GM19351 (cell line): Measurements from ENCODE around the gene LRRC3.
"Not testable (repeated sequence)": the region's sequence is repeated elsewhere in the genome, so short reads cannot be mapped to it uniquely, and the experiment has no call there.

ENCODE experiments used
- ATAC-seq: cut with Tn5 transposase; IDR thresholded peaks from one replicate; pipeline ENCODE4 v1.9.1; 2021; ENCODE audit warnings: mild to moderate bottlenecking, moderate library complexity; ENCODE audit not compliant: unreplicated experiment

Gene LRRC3

DNA sequence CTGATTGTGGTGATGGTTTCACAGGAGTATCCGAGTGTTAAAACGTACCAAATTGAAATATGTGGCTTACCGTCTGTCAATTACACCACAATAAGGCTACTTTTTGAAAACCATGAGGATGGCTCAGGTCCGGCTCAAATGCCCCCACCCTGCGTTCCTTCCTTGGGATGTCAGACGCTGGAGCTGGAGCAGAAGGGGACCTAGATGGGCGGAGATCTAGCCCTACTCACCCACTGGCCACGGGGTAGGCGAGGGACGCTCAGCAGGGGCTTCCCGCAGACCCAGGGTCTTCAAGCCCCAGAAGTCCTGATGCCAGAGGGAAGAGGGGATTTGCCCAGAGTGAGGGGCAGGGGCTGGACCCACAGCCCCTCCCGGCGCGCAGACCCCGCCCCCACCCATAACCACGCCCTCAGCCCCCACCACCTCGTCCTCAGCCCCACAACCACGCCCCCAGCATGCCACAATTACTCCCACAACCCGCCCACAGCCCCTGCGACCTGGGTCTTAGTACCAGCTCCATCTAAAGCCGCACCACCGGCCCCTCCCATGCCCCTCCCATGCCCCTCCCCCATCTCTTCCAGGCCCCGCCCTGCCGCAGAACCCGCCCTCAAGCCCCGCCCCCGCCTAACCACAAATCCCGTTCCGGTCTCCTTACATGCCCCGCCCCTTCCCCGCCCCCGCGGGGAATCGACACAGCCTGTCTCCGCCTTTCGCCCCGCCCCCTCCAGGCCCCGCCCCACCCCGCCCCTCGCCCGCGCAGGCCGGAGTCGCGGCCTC is at the start of gene LRRC3:
LRRC3 (plus strand) TSS at position 764 of the 777 bp plus-strand sequence. CDS start 1,135 bp downstream, outside the sequence.
- ATAC-seq = no peak

- no peak for ATAC-seq
Observed at GRCh38 chr21:44405948-44406872, 49.1 kb upstream of the LRRC3 start.

DNA sequence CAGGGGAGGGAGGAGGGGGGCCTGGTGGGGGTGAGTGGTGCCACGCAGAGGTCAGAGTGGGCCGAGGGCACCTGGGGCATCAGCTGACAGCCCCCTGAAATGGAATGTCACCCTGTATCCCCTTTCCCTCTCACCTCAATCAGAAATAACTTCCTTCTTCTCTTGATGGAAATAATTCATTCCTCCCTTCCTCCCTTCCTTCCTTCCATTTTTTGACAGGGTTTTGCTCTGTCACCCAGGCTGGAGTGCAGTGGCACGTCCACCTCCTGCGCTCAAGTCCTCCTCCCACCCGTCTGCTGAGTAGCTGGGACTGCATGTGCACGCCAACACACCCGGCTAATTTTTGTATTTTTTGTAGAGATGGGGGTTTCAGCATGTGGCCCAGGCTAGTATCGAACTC is 48.4 kb upstream of the LRRC3 start:
- ATAC-seq = no peak

DNA sequence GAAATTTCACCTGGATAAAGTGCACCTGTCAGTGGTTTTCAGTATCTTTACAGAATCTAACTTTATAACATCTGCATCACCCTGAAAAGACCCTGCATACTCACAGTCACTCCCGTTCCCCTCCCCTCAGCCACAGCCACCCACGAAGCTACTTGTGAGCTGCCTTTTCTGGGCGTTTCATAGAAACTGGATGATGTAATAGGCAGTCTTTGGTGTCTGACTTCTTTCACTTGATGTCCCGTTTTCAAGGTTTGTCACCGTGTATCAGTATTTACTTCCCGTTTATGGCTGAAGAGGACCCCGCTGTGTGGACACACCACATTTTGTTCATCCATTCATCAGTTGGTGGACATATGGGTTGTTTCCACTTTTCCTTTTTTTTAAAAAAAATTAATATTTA is 47.8 kb upstream of the LRRC3 start:
- ATAC-seq = no peak

DNA sequence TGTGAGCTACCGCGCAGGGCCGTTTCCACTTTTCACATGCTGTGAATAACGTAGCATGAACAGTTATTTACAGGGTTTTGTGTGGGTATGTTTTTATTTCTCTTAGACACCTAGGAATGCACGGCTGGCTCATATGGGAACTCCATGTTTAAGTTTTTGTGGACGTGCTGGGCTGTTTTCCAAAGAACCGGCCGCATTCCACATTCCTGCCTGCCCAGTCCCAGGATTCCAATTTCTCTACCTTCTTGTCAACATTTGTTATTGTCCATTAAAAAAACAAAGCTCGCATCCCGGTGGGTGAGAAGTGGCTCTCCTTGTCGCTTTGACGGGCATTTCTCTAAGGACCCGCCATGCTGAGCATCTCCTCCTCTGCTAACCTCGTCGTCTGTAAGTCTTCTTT is 47.1 kb upstream of the LRRC3 start:
- no peak for ATAC-seq

- no peak for ATAC-seq
Observed at GRCh38 chr21:44413566-44414290, 41.6 kb upstream of the LRRC3 start.

DNA sequence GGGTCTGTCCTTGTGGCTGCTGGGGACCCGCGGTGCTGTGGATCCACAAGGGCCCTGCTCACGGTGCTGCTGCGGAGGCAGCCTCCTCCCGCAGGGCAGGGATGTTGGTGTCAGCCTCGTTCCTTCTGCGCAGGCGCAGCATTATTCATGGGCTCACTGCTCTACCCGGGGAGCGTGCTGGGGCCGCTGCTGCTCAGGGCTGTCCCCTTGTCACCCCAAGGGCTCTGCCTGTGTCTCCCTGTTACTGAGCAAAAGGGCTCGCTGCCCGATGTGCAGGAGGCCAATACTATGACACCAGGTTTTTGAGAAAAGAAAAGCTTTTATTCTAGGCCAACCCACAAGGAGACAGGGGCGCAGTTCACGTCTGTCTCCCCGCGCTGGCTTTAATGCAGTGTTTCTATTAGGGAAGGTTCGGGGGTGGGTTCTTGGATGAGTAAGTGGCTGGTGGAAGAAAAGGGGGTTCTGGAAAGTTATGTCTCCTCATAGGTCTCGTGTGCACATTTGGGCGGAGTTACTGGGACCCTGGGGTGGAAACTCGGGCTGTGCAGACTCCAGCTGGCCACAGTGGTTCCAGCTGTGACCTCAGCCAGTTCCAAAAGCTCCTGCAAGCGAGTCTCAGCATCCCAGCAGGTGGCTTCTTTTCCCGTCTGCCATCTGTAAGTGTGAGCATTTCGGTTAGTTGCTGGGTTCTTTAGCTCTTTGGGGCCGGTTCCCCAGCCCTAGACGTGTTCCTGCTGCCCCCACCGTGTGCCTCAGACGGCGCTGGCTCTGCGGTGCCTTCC is 40.8 kb upstream of the LRRC3 start:
- no peak for ATAC-seq

- ATAC-seq = no peak
Observed at GRCh38 chr21:44415073-44416025, 40.0 kb upstream of the LRRC3 start.

DNA sequence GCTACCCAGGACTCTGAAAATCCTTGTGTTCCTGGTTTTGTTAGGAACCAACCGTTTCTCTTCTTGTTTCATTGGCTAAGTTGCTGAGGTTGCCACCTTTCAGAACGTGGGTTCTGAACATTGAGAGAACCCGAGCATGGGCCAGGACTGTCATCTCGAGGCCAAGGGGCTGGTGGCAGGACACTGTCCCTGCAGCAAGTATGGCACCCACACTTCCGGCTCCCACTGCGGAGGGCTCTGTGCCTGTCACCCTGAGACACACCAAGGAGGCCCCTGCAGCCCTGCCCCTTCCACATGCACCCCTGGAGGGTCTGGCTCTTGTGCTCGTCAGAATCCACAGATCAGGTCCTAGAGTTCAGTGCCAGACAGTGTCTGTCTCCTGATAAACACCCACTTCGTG is 39.1 kb upstream of the LRRC3 start:
- ATAC-seq = no peak

- not testable (repeated sequence) for ATAC-seq
Observed at GRCh38 chr21:44417621-44418107, 37.6 kb upstream of the LRRC3 start.

DNA sequence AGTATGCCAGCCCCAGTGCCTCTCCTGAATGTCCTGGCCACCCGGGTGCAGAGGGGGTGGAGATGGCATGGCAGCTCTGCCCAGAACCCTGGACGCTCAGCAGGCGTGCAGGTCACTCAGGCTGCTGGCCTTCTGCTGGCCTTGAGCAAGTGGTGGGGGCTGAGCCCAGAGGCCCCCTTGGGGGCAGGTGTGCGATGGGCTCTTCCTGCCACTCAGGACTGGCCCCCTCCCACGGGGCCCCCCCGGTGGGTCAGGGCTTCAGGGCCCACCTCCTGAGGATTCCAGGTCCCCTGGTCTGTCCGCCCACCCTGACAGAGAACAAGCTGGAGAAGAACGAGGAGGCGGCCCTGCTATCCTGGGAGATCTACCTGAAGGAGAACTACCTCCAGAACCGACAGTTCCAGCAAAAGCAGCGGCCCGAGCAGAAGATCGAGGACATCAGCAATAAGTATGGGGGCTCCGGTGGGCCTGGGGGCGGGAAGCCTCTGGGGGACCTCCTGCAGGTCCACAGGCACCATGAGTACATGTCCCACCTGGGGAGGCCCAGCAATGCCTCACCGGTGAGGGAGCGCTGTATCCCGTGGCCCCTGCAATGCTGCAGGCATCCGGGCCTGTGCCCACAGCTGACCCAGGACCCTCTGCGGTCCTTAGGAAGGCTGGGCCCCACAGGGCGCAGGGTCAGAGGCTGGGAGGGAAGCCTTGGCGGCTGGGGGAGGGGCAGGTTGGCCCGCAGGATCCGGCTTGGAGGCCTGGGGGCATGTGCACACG is 37.0 kb upstream of the LRRC3 start:
- no peak for ATAC-seq

DNA sequence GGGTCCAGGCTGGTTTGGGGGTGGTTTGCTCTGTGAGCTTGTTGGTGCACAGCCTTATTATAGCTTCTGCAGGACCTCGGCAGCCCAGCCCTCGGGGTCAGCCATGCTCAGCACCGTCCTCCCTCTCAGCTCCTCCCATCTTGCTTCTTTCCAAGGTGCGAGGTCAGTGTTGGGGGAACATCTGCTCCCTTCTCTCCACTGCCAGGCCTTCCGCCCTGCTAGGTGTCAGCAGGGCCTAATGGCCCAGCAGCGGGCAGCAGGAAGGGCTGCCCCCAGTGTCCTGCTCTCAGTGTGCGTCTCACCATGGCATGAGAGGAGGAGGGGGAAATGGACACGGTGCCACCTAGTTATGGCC is 36.5 kb upstream of the LRRC3 start:
- ATAC-seq = no peak

DNA sequence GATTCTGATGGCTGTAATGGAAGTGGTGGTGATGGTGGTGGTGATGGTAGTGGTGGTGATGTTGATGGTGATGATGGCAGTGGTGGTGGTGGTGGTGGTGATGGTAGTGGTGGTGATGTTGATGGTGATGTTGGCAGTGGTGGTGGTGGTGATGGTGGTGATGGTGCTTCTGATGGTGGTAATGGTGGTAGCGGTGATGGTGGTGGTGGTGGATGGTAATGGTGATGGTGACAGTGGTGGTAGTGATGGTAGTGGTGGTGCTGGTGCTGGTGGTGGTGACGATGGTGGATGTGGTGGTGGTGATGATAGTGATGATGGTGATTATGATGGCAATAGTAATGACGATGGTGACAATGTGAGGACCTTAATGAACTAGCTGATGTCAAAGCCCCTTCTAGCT is 35.6 kb upstream of the LRRC3 start:
- ATAC-seq = no peak

DNA sequence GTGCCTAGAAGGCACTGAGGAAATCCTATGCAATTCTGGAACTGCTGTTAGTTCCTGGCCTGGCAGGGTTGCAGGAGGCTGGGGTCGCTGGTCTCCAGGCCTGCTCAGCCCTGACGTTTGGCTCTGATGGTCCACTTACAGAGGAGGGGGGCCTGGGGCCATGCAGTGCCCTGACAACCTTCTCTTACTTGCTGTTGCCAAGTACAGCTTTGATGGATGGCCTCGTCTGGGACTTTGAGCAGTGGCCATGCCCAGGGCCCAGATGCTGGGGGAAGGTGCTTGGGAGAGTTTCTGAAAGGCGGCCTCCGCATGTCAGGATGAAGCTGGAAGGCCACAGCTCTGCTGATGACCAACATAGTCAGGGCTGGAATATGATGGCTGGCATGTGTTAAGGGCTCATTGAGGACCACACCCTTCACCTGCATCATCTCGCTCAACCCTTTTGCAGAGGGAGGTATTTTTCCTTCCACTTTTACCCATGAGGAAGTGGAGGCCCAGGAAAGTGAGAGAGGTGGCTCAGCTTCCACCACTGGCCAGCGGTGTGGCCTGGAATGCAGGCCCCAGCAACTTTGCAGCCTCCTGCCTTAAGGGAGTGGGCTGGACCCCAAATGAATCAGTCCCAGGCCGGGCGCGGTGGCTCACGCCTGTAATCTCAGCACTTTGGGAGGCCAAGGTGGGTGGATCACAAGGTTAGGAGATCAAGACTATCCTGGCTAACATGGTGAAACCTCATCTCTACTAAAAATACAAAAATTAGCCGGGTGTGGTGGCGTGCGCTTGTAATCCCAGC is 34.7 kb upstream of the LRRC3 start:
- ATAC-seq = no peak

GRCh38 chr21:44421901-44422840 is 33.1 kb upstream of the LRRC3 start:
- ATAC-seq = no peak

- no peak for ATAC-seq
Observed at GRCh38 chr21:44423312-44423821, 31.9 kb upstream of the LRRC3 start.
